H9 (cell line): ENCODE results near the gene ACTL8. TPM values are rescaled to one million over a fixed set of nuclear protein-coding genes. Genes with fewer than 3 reads are reported as not detected.

Experiments
- DNase-seq: peaks from one replicate; pipeline ENCODE4 v3.0.0-alpha.2; 2017
- H2AFZ ChIP-seq: one replicate; pipeline ENCODE4 v1.6.1; 2013; ENCODE audit warnings: mild to moderate bottlenecking, low read length, control low read depth, moderate library complexity
- H2AK5ac ChIP-seq: 2 replicates; pipeline ENCODE4 v1.6.1; 2013; ENCODE audit warnings: low read length, control low read depth, mixed read lengths; ENCODE audit not compliant: insufficient read length
- H2BK120ac ChIP-seq: one replicate; pipeline ENCODE4 v1.6.1; 2013; ENCODE audit warnings: low read depth, mild to moderate bottlenecking, low read length, control low read depth, inconsistent platforms; ENCODE audit not compliant: poor library complexity, severe bottlenecking
- H2BK12ac ChIP-seq: 2 replicates; pipeline ENCODE4 v1.6.1; 2013; ENCODE audit warnings: low read length, control low read depth, mixed read lengths, low read depth; ENCODE audit not compliant: insufficient read length
- H2BK15ac ChIP-seq: 2 replicates; pipeline ENCODE4 v1.6.1; 2013; ENCODE audit warnings: low read depth, low read length, control low read depth
- H2BK20ac ChIP-seq: one replicate; pipeline ENCODE4 v1.6.1; 2013; ENCODE audit warnings: low read depth, mild to moderate bottlenecking, low read length, control low read depth, inconsistent platforms; ENCODE audit not compliant: poor library complexity, severe bottlenecking
- H2BK5ac ChIP-seq: 2 replicates; pipeline ENCODE4 v1.6.1; 2013; ENCODE audit warnings: low read length, control low read depth, mixed read lengths; ENCODE audit not compliant: insufficient read length
- H3K14ac ChIP-seq: 2 replicates; pipeline ENCODE4 v1.6.1; 2013; ENCODE audit warnings: low read length, control low read depth; ENCODE audit not compliant: insufficient read depth
- H3K18ac ChIP-seq: 2 replicates; pipeline ENCODE4 v1.6.1; 2013; ENCODE audit warnings: low read depth, mild to moderate bottlenecking, mixed read lengths, low read length, control low read depth; ENCODE audit not compliant: insufficient read length
- H3K23ac ChIP-seq: 2 replicates; pipeline ENCODE4 v1.6.1; 2013; ENCODE audit warnings: low read length, control low read depth, mixed read lengths, low read depth; ENCODE audit not compliant: insufficient read length
- H3K23me2 ChIP-seq: 2 replicates; pipeline ENCODE4 v1.6.1; 2013; ENCODE audit warnings: low read depth, mild to moderate bottlenecking, mixed read lengths, low read length, control low read depth; ENCODE audit not compliant: insufficient read length, poor library complexity, severe bottlenecking
- H3K27ac ChIP-seq: 2 replicates; pipeline ENCODE4 v1.5.1; 2013; ENCODE audit warnings: low read length, control low read depth, mixed read lengths, low read depth; ENCODE audit not compliant: insufficient read length
- H3K27me3 ChIP-seq: 2 replicates; pipeline ENCODE4 v1.6.1; 2013; ENCODE audit warnings: low read length, control low read depth, inconsistent platforms; ENCODE audit not compliant: insufficient read depth
- H3K4ac ChIP-seq: 2 replicates; pipeline ENCODE4 v1.6.1; 2013; ENCODE audit warnings: low read depth, mild to moderate bottlenecking, control low read depth, inconsistent platforms, low read length, moderate library complexity
- H3K4me1 ChIP-seq: 2 replicates; pipeline ENCODE4 v1.6.1; 2013; ENCODE audit warnings: low read length, control low read depth, inconsistent platforms; ENCODE audit not compliant: insufficient read depth
- H3K4me2 ChIP-seq: 2 replicates; pipeline ENCODE4 v1.6.1; 2013; ENCODE audit warnings: low read length, control low read depth, mixed read lengths; ENCODE audit not compliant: insufficient read length, insufficient read depth
- H3K56ac ChIP-seq: 2 replicates; pipeline ENCODE4 v1.6.1; 2013; ENCODE audit warnings: low read depth, mild to moderate bottlenecking, mixed read lengths, low read length, control low read depth; ENCODE audit not compliant: insufficient read length
- H3K79me1 ChIP-seq: 2 replicates; pipeline ENCODE4 v1.6.1; 2013; ENCODE audit warnings: low read depth, mild to moderate bottlenecking, moderate library complexity, low read length, control low read depth, inconsistent platforms; ENCODE audit not compliant: insufficient read depth, poor library complexity, severe bottlenecking
- H3K79me2 ChIP-seq: 2 replicates; pipeline ENCODE4 v1.6.1; 2013; ENCODE audit warnings: low read length, control low read depth, inconsistent platforms; ENCODE audit not compliant: insufficient read depth
- H3K9ac ChIP-seq: 2 replicates; pipeline ENCODE4 v1.6.1; 2013; ENCODE audit warnings: low read length, control low read depth, mixed read lengths; ENCODE audit not compliant: insufficient read length; ENCODE audit errors: extremely low read depth
- H3K9me3 ChIP-seq: one replicate; pipeline ENCODE4 v1.6.1; 2013; ENCODE audit warnings: low read depth, low read length, inconsistent platforms; ENCODE audit not compliant: control insufficient read depth
- H3T11ph ChIP-seq: one replicate; pipeline ENCODE4 v1.6.1; 2013; ENCODE audit warnings: mild to moderate bottlenecking, low read length, control low read depth, inconsistent platforms
- H4K20me1 ChIP-seq: one replicate; pipeline ENCODE4 v1.6.1; 2013; ENCODE audit not compliant: control insufficient read depth, insufficient read length, insufficient read depth
- H4K5ac ChIP-seq: 2 replicates; pipeline ENCODE4 v1.6.1; 2013; ENCODE audit warnings: low read depth, mild to moderate bottlenecking, mixed read lengths, low read length, control low read depth; ENCODE audit not compliant: insufficient read length
- H4K8ac ChIP-seq: replicated peaks from 2 replicates; pipeline ENCODE4 v1.6.1; 2013; ENCODE audit warnings: low read length, control low read depth, mixed read lengths, low read depth; ENCODE audit not compliant: insufficient read length
- H4K91ac ChIP-seq: 2 replicates; pipeline ENCODE4 v1.6.1; 2013; ENCODE audit warnings: low read depth, mild to moderate bottlenecking, moderate library complexity, mixed read lengths, low read length, control low read depth; ENCODE audit not compliant: insufficient read length
- H3K27ac Mint-ChIP-seq, 3 experiments: 2 replicates in 2 of 3; 3 replicates in 1 of 3; pipeline ENCODE4 v1.8.0; 2020 to 2021; ENCODE audit warnings: mixed read lengths in 3 of 3, mild to moderate bottlenecking in 1 of 3, moderate library complexity in 1 of 3
- H3K27me3 Mint-ChIP-seq: 2 replicates; pipeline ENCODE4 v1.8.0; 2021; ENCODE audit warnings: low read depth, mild to moderate bottlenecking, moderate library complexity, mixed read lengths
- H3K36me3 Mint-ChIP-seq, 3 experiments: 2 replicates in 2 of 3; 3 replicates in 1 of 3; pipeline ENCODE4 v1.8.0; 2020 to 2021; ENCODE audit warnings: low read depth in 3 of 3, mixed read lengths in 3 of 3; ENCODE audit not compliant: insufficient read depth in 1 of 3
- H3K4me1 Mint-ChIP-seq, 2 experiments: 2 replicates each; pipeline ENCODE4 v1.8.0; 2020; ENCODE audit warnings: mixed read lengths in 2 of 2
- H3K4me3 Mint-ChIP-seq, 2 experiments: 2 replicates in 1 of 2; 3 replicates in 1 of 2; pipeline ENCODE4 v1.8.0; 2020 to 2021; ENCODE audit warnings: mild to moderate bottlenecking in 2 of 2, mixed read lengths in 2 of 2, moderate library complexity in 1 of 2
- H3K9me3 Mint-ChIP-seq, 2 experiments: 2 replicates in 1 of 2; 3 replicates in 1 of 2; pipeline ENCODE4 v1.8.0; 2020; ENCODE audit warnings: mild to moderate bottlenecking in 2 of 2, mixed read lengths in 2 of 2, moderate library complexity in 1 of 2
- CTCF ChIP-seq: fragments of 200-600 bp; sonication (generic); conservative IDR thresholded peaks from 3 replicates; pipeline ENCODE4 v1.8.0; 2021; ENCODE audit warnings: antibody characterized with exemption, mild to moderate bottlenecking
- WGBS: extraction: QIAGEN DNeasy Blood & Tissue Kit; methylation state at CpG from one replicate; pipeline ENCODE4 v1.1.7; 2013; ENCODE audit warnings: missing lambda C conversion rate, low lambda C conversion rate, mixed read lengths; ENCODE audit not compliant: insufficient read length; ENCODE audit errors: extremely low coverage; 5-methylcytosine and 5-hydroxymethylcytosine counted together
- total RNA-seq: library from RNA; stranded (reverse); gene quantifications from 2 replicates; pipeline ENCODE4 v1.2.1, GENCODE V29; 2021

The ACTL8 gene
- total RNA-seq, 1 experiment from 2014 or later = not detected

GRCh38 chr1:17711941-17712340 is 43.2 kb upstream of the ACTL8 start:
- no peak overlapping the region for H2BK5ac ChIP-seq
- WGBS = no CpG with 5 or more reads among the region's 5 CpGs
- no peaks in the 10 kb centered on the region for H3K23me2 ChIP-seq
- H2BK20ac ChIP-seq = no peak overlapping the region
- no peak overlapping the region for H2AK5ac ChIP-seq
- H3K4me2 ChIP-seq = no peak overlapping the region
- no peak overlapping the region for H4K5ac ChIP-seq
- no peak overlapping the region for H3K56ac ChIP-seq
- H3K14ac ChIP-seq = no peak overlapping the region
- peaks cover 8% of the 10 kb centered on the region for H3K9me3 ChIP-seq
- H3K27me3 ChIP-seq = no peaks in the 10 kb centered on the region
- Mint-ChIP-seq H3K4me3 (no peak overlapping the region), H3K36me3 (peaks cover 6 to 15% (median 10%) of the 10 kb centered on the region in 3 experiments; a peak in 6 of 7 replicates), H3K27ac (no peak overlapping the region), H3K27me3 (peaks cover 7% of the 10 kb centered on the region), H3K9me3 (peaks cover 19 to 25% of the 10 kb centered on the region in 2 experiments), H3K4me1 (no peaks in the 10 kb centered on the region; a peak in 1 of 4 replicates)
- no peak overlapping the region for H3K4ac ChIP-seq
- no peak overlapping the region for H2BK15ac ChIP-seq
- no peaks in the 10 kb centered on the region for H3K79me2 ChIP-seq
- no peak overlapping the region for H4K8ac ChIP-seq
- H3K9ac ChIP-seq = no peak overlapping the region
- H3K79me1 ChIP-seq = no peaks in the 10 kb centered on the region
- no peak overlapping the region for H2AFZ ChIP-seq
- no peaks in the 10 kb centered on the region for H3K4me1 ChIP-seq
- no peak overlapping the region for H2BK12ac ChIP-seq
- H3T11ph ChIP-seq = no peak overlapping the region
- no peak overlapping the region for H3K27ac ChIP-seq
- no peak for DNase-seq
- H4K91ac ChIP-seq = no peak overlapping the region
- H2BK120ac ChIP-seq = no peak overlapping the region
- TF ChIP-seq CTCF = no peak
- no peak overlapping the region for H3K23ac ChIP-seq
- H4K20me1 ChIP-seq = no peaks in the 10 kb centered on the region
- no peak overlapping the region for H3K18ac ChIP-seq
